Peyer's patch (tissue), 4 donors: Measurements from ENCODE around the gene VENTX.

Source experiments
- CTCF ChIP-seq, 6 experiments: fragments of 450-650 bp in 4 of 6; fragments of 200-600 bp in 2 of 6; sonication (generic) in 1 of 6; IDR thresholded peaks; one replicate each; pipeline ENCODE4 v1.5.1; 2017 to 2019; ENCODE audit warnings: antibody characterized with exemption in 6 of 6, mild to moderate bottlenecking in 3 of 6, moderate library complexity in 1 of 6
- POLR2A ChIP-seq, 2 donors: fragments of 450-650 bp; IDR thresholded peaks; one replicate each; pipeline ENCODE4 v1.5.1; 2017; ENCODE audit warnings: antibody characterized with exemption in 2 of 2, mild to moderate bottlenecking in 2 of 2, moderate library complexity in 2 of 2

DNA sequence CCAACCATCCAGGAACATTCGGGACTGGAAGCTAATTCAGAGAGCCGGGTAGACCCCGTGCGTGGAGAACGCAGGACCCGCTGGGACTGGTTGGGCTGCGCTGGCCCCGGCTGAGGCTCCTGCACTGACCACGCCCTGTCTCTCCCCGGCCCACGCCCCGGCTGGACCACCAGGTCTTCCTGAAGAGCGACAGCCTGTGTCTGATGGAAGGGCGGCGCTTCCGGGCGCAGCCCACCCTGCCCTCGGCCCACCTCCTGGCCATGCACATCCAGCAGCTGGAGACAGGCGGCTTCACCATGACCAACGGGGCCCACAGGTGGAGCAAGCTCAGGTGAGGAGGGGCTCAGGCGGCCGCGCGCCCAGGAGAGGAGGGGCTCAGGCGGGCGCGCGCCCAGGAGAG is 17.9 kb upstream of the VENTX start:
- no peak for TF ChIP-seq CTCF (IDR thresholded peaks at IDR 0.05)
- TF ChIP-seq POLR2A (IDR thresholded peaks at IDR 0.05): no peak
